RWPE1 (cell line): Measurements from ENCODE around the gene EMID1.

Experiments used
- CTCF ChIA-PET: fragments of 350-600 bp; sonication (Branson Sonifier 250); formaldehyde crosslinking; extraction: SDS; loops from one replicate; lab custom pipeline; 2021; lab: Yijun Ruan, JAX
- POLR2A ChIA-PET: fragments of 400-600 bp; formaldehyde crosslinking; extraction: SDS; loops from one replicate; lab custom pipeline; 2020; ENCODE audit warnings: antibody characterized with exemption; ENCODE audit not compliant: low non-redundant PET; lab: Yijun Ruan, JAX
- DNase-seq: peaks from one replicate; pipeline ENCODE4 v3.0.0; 2012; ENCODE audit warnings: low spot score
- H3K27ac ChIP-seq: fragments of 450-650 bp; 2 replicates; pipeline ENCODE4 v1.5.1; 2017
- CTCF ChIP-seq: fragments of 450-650 bp; conservative IDR thresholded peaks from 2 replicates; pipeline ENCODE4 v1.5.1; 2017; ENCODE audit warnings: low read depth, mild to moderate bottlenecking

EMID1 gene

GRCh38 chr22:29214232-29214631 is 8.5 kb downstream of the EMID1 start:
- no peak overlapping the region for H3K27ac ChIP-seq
- DNase-seq = no peak
- CTCF ChIA-PET = no interaction called here
- TF ChIP-seq CTCF = no peak
- POLR2A ChIA-PET = no interaction called here

- TF ChIP-seq CTCF = no peak
- ChIA-PET POLR2A (no interaction called here), CTCF (no interaction called here)
- no peak for DNase-seq
- H3K27ac ChIP-seq = no peak overlapping the region
Observed at GRCh38 chr22:29215012-29215860, 9.5 kb downstream of the EMID1 start.

DNA sequence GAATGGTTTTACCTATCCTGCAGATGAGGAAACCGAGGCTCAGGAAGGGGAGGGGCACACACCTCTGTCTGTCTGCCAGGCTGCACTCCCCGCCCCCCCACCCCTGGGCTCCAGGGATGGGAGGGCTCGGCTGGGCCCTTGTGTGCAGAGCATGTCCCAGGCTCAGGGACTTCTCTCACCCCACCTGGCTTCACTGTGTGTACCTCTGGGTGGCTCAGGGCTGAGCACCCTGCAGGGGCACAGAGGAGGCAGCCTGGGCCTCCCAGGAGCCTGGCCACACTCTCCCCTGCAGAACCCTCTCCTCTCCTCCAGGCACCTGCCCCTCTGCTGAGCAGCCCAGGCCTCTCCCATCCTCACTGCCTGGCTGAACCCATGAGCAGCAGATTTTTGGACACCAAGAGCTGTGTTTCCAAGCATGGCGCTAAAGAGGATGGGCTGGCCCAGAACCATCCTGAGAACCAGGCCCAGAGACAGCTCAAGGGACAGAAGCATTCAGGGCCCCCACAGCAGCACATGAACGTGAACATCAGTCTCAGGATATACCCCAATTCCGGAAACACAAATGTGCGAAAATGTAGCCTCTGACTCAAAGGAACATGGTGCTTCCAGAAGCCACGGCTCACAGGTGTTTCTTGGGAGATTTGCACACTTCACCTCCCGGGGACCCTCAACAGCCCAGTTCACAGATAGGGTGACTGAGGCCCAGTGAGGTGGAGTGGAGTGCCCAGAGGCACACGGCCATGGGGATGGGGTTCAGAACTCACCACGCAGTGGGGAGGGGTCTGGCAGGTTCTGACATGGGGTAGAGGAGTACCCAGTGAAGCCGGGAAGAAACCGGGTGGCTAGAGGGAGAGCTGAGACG is 10.5 kb downstream of the EMID1 start:
- TF ChIP-seq CTCF = no peak
- CTCF ChIA-PET = no interaction called here
- no peak overlapping the region for H3K27ac ChIP-seq

DNA sequence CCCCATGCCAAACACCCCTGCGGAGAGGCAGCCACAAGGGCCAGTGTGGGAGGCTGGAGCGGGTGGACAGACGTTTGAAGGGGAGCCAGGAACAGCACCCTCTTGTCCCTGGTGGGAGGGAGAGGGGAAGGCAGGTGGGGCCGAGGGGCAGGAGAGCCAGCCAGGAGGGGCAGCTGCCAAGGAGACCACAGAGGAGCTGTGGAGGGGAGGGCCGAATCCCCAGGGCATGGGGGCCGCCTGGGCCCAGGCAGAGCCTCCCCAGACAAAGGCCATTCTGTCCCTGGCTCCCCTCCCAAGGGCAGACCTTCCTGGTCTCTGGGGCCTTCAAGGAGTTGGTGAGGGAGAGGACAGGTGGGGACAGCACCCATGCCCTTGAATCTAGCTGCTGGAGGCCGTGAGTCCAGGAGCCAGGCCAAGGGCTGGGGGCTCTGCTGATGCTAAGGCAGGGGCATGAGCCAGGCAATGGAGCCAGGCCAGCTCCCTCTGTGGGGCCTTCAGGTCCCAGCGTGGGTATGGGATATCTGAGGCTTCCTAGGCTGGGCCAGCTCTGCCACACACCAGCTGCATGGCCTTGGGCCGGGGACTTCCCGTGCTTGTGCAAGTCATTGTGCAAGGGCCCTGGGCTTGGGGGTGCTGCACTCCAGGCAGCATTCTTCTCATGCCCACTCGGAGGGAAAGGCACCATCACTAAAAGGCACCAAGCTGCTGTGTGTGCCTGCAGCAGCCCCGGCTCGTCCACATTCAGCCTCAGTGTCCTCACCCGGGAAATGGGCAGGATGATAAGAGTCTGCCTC is 11.4 kb downstream of the EMID1 start:
- H3K27ac ChIP-seq = no peak overlapping the region
- DNase-seq = no peak
- ChIA-PET CTCF (interaction anchor here (1.1 kb wide), 1 partner anchor 28 kb away, joined by 3 read pairs; no protein-coding TSS in a partner anchor), POLR2A (no interaction called here)
- no peak for TF ChIP-seq CTCF

More for the DNA sequence above, 10.5 kb downstream of the EMID1 start:
- POLR2A ChIA-PET = no interaction called here
- DNase-seq = no peak

DNA sequence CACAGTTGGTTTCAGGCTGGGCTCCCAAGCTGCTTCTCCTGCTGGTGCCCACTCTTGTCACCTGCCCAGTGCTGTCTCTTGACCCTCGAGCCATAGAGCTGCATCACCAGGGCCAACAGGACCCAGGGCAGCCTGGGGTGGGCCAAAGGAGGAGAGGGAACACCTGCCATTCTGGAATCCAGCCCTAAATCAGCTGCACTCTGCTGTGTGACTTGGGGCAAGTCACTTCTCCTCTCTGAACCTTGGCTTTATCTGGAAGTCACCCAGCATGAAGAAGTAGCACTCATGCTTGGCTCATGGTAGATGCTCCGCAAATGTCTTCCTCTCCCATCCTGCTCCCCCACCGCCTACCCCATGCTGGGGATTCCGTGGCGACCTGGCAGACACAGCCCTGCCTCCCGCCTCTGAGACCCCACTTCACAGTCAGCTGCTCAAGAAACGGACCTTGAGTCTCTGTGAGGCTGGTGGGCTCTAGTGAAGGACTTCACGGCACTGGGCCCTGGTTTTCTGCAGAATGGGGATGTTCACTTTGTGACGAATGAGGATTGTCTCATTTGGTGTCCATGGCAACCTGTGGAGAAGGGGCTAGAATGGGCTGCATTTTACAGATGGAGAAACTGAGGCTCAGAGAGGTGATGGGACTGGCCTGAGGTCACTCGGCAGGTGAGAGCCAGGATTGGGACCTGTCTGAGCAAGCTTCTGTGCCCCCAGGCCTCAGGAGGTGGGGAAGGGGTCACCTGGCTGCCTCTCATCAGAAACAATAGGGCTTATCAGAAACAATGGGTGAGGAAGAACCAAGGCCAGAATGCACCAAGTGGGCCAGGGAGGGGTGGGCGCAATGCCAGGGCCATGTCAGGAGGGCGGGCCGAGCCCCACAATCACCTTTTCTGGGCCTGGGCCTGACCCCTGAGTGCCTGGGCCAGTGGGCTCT is 12.4 kb downstream of the EMID1 start:
- ChIA-PET POLR2A (no interaction called here), CTCF (interaction anchor here (1.1 kb wide), 1 partner anchor 27 kb away, joined by 3 read pairs; no protein-coding TSS in a partner anchor)
- DNase-seq = no peak
- no peak overlapping the region for H3K27ac ChIP-seq
- TF ChIP-seq CTCF = no peak
